Gastroesophageal sphincter (tissue), 3 donors: ENCODE measurements around the gene PIK3C2G.

Experiments used
- EP300 ChIP-seq: sonication (generic); formaldehyde crosslinking; IDR thresholded peaks from one replicate; pipeline ENCODE4 v1.6.1; 2017; ENCODE audit warnings: antibody characterized with exemption, mild to moderate bottlenecking
- POLR2A ChIP-seq, 2 donors: fragments of 450-650 bp; IDR thresholded peaks; one replicate each; pipeline ENCODE4 v1.6.1; 2017; ENCODE audit warnings: antibody characterized with exemption in 2 of 2, mild to moderate bottlenecking in 2 of 2, moderate library complexity in 1 of 2
- POLR2AphosphoS5 ChIP-seq: sonication (generic); formaldehyde crosslinking; IDR thresholded peaks from one replicate; pipeline ENCODE4 v1.6.1; 2017; ENCODE audit warnings: antibody characterized with exemption
- TF ChIP-seq, protein P1 (sequence below), 4 experiments: fragments of 200-600 bp in 2 of 4; fragments of 450-650 bp in 2 of 4; sonication (generic) in 1 of 4; IDR thresholded peaks; one replicate each; pipeline ENCODE4 v1.5.1; 2017 to 2019; ENCODE audit warnings: antibody characterized with exemption in 4 of 4, mild to moderate bottlenecking in 2 of 4, moderate library complexity in 2 of 4

DNA sequence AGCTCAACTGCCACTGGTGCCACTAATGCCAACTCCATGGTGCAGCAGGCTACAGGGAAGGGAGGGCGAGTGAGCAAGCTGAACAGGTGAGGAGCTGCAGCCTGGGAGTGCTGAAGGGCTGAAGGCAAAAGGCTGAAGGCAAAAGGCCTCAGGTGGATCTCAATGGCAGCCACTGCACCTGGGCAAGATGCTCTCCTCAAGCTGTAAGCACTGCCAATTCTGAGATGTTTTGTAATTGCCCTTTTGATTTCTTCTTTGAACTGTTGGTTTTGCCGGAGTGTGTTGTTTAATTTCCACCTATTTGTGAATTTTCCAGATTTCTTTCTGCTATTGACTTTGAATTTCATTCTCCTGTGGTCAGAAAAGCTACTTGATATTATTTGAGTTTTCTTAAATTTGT lies 97.6 kb downstream of the PIK3C2G start:
- TF ChIP-seq, protein P1, sequence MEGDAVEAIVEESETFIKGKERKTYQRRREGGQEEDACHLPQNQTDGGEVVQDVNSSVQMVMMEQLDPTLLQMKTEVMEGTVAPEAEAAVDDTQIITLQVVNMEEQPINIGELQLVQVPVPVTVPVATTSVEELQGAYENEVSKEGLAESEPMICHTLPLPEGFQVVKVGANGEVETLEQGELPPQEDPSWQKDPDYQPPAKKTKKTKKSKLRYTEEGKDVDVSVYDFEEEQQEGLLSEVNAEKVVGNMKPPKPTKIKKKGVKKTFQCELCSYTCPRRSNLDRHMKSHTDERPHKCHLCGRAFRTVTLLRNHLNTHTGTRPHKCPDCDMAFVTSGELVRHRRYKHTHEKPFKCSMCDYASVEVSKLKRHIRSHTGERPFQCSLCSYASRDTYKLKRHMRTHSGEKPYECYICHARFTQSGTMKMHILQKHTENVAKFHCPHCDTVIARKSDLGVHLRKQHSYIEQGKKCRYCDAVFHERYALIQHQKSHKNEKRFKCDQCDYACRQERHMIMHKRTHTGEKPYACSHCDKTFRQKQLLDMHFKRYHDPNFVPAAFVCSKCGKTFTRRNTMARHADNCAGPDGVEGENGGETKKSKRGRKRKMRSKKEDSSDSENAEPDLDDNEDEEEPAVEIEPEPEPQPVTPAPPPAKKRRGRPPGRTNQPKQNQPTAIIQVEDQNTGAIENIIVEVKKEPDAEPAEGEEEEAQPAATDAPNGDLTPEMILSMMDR (IDR thresholded peaks at IDR 0.05), result no peak
- no peak for TF ChIP-seq EP300
- TF ChIP-seq POLR2AphosphoS5, result no peak
- TF ChIP-seq POLR2A (IDR thresholded peaks at IDR 0.05), result no peak
